GM23338 (cell line): ENCODE measurements around the gene CTRB1.

ENCODE experiments used
- CTCF ChIP-seq, 2 experiments: fragments of 200-600 bp in 1 of 2; sonication (generic) in 1 of 2; conservative IDR thresholded peaks; 2 replicates each; pipeline versions ENCODE4 v1.5.1 to v1.6.1; 2016 to 2017; ENCODE audit warnings: antibody characterized with exemption in 2 of 2, low read depth in 2 of 2, mild to moderate bottlenecking in 2 of 2, moderate library complexity in 1 of 2
- EZH2 ChIP-seq: fragments of 200-600 bp; sonication (generic); IDR thresholded peaks from one replicate; pipeline ENCODE4 v1.8.0; 2017; ENCODE audit warnings: antibody characterized with exemption, mild to moderate bottlenecking, low read depth; ENCODE audit not compliant: unreplicated experiment
- EZH2phosphoT487 ChIP-seq: fragments of 200-600 bp; sonication (generic); IDR thresholded peaks from one replicate; pipeline ENCODE4 v1.8.1; 2018; ENCODE audit warnings: antibody characterized with exemption; ENCODE audit not compliant: unreplicated experiment
- JUNB ChIP-seq: IDR thresholded peaks from one replicate; pipeline ENCODE4 v1.6.1; 2016; ENCODE audit warnings: antibody characterized with exemption; ENCODE audit not compliant: unreplicated experiment
- NANOG ChIP-seq: IDR thresholded peaks from 2 replicates; pipeline ENCODE4 v1.6.1; 2016; ENCODE audit warnings: antibody characterized with exemption, borderline replicate concordance
- POLR2AphosphoS5 ChIP-seq: IDR thresholded peaks from 2 replicates; pipeline ENCODE4 v1.6.1; 2016; ENCODE audit warnings: antibody characterized with exemption, low read depth
- TF ChIP-seq, protein P1 (sequence below): IDR thresholded peaks from one replicate; pipeline ENCODE4 v1.6.1; 2018; ENCODE audit warnings: antibody characterized with exemption; ENCODE audit not compliant: unreplicated experiment

DNA sequence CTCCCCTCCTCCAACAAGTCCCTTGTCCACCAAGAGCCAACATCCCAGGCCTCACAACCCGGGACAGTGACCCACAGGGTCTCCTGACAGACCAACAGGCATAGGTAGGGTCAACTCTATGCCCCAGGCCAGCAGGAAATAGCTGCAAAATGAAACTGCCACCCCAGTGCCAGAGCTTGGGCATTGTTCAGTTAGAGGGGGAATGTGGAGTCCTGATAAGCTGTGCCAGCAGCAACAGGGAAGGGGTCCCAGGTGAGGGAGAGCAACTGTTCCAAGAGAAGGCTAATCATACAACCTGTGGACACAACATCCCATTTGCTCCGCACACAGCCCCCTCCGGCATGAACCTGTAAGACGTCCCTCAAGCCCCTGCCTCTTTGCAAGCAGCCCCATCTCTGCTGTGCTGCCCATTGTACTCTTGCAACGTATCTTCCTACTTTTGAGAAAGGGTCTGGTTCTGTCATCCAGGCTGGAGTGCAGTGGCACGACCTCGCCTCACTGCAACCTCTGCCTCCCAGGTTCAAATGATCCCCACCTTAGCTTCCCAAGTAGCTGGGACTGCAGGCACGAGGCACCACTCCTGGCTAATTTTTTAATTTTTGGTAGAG is 29.0 kb upstream of the CTRB1 start:
- TF ChIP-seq, protein P1, sequence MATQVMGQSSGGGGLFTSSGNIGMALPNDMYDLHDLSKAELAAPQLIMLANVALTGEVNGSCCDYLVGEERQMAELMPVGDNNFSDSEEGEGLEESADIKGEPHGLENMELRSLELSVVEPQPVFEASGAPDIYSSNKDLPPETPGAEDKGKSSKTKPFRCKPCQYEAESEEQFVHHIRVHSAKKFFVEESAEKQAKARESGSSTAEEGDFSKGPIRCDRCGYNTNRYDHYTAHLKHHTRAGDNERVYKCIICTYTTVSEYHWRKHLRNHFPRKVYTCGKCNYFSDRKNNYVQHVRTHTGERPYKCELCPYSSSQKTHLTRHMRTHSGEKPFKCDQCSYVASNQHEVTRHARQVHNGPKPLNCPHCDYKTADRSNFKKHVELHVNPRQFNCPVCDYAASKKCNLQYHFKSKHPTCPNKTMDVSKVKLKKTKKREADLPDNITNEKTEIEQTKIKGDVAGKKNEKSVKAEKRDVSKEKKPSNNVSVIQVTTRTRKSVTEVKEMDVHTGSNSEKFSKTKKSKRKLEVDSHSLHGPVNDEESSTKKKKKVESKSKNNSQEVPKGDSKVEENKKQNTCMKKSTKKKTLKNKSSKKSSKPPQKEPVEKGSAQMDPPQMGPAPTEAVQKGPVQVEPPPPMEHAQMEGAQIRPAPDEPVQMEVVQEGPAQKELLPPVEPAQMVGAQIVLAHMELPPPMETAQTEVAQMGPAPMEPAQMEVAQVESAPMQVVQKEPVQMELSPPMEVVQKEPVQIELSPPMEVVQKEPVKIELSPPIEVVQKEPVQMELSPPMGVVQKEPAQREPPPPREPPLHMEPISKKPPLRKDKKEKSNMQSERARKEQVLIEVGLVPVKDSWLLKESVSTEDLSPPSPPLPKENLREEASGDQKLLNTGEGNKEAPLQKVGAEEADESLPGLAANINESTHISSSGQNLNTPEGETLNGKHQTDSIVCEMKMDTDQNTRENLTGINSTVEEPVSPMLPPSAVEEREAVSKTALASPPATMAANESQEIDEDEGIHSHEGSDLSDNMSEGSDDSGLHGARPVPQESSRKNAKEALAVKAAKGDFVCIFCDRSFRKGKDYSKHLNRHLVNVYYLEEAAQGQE = no peak
- no peak for TF ChIP-seq EZH2
- no peak for TF ChIP-seq CTCF (conservative IDR thresholded peaks at IDR 0.05; ENCODE audit: low read depth in 2 of 2)
- TF ChIP-seq POLR2AphosphoS5 = no peak
- TF ChIP-seq EZH2phosphoT487 = no peak
- no peak for TF ChIP-seq NANOG
- TF ChIP-seq JUNB = no peak
